Measurements from ENCODE around the gene ZNF506.
"Not testable (repeated sequence)": the region's sequence is repeated elsewhere in the genome, so short reads cannot be mapped to it uniquely, and the experiment has no call there.

Gene ZNF506

DNA sequence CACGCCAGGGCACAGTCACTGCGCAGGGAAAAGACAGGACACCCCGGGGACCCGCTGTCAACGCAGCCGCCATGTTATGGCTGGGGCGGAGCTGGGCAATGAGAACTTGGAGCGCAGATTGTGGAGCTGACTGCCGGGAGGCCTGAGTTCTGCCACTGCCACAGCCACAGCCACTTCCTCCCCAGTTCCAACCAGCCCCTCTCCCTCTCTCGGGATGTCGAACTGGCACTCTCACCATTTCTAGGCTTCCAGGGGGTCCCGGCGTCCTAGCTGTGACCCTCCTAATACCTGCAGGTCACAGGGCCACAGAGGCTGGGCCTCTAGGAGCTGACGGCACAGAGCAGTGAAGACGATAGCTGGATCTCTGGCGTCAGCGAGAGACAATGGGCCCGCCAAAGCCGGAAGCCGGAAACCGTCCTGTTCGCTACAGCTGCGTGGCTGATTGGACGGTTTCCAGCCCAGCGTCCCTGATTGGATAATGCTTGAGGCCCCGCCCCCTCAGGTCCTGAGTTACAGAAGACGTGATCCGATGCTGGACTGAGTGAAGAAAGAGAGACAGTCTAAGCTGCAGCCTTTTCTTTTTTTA lies at the start of gene ZNF506:
TSS of gene ZNF506 (minus strand) at position 385 of the 586 bp plus-strand sequence. CDS start at position 238, 147 bp downstream.
- DNase-seq: peak; percentile 97

DNA sequence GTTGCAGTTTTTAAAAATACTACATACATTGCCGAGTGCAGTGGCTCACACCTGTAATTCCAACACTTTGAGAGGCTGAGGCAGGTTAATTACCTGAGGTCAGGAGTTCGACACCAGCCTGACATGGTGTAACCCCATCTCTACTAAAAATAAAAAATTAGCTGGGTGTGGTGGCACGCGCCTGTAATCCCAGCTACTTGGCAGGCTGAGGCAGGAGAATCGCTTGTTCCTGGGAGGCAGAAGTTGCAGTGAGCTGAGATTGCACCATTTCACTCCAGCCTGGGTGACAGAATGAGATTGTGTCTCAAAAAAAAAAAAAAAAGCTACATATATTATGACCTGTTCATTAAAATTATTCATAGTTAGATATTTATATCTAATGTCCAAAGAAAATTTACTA lies 48.5 kb upstream of the ZNF506 start:
- not testable (repeated sequence) for DNase-seq

DNA sequence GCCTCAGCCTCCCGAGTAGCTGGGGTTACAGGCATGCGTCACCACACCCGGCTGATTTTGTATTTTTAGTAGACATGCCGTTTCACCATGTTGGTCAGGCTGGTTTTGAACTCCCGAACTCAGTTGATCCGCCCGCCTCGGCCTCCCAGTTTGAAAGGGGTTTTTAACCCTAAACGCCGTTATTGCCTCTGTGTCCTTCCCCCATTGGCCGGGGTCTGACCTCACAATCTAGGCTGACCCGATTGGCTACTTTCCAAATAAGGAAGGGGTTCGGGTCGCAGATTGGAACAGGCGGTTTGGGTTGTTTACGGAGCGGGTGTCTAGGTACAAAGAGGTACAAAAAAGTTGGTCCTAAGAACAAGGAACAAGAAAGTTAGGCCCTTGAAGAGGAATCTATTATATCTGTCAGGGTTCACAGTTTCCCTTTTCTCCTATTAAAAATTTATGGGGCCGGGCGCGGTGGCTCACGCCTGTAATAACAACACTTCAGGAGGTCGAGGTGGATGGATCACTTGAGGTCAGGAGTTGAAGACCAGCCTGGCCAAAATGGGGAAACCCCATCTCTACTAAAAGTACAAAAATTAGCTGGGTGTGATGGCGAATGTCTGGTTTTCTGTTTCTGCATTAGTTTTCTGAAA lies 45.2 kb upstream of the ZNF506 start:
- DNase-seq: no peak

DNA sequence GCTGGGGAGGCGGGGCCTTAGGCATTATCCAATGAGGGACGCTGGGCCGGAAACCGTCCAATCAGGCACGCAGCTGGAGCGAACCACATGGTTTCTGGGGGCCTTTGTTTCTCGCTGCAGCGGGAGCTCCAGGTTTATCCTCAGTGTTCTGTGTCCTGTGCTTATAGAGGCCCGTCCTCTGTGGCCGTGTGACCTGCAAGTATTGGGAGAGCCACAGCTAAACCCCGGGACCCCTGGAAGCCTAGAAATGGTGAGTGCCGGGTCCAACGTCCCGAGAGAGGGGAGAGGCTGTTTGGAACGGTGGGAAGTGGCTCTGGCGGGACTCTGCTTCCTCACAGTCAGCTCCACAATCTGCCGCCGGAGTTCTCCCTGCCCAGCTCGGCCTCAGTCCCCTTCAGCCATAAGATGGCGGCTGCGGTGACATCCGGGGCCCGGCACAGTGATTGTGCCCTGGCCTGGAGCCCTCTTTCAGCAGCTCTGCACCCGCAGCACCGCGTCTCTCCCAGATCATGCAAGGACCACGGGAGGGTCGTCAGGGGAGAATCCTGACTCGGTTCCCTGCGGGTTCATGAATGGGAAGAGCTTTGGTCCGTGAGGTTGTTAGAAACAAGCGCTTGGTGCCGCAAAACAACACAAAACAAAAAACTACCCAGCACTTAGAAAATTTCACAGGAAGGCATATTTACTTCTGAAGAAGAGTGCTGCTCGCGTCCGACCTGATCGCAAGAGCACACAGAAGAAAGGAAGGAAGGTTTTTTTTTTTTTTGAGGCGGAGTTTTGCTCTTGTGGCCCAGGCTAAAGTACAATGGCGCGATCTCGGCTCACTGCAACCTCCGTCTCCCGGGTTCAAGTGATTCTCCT lies 44.4 kb upstream of the ZNF506 start, which contains the start of gene ZNF253:
TSS of gene ZNF253 (plus strand) at position 133 of the 861 bp plus-strand sequence. CDS start at position 248, 115 bp downstream.
- peak; percentile 96 for DNase-seq

DNA sequence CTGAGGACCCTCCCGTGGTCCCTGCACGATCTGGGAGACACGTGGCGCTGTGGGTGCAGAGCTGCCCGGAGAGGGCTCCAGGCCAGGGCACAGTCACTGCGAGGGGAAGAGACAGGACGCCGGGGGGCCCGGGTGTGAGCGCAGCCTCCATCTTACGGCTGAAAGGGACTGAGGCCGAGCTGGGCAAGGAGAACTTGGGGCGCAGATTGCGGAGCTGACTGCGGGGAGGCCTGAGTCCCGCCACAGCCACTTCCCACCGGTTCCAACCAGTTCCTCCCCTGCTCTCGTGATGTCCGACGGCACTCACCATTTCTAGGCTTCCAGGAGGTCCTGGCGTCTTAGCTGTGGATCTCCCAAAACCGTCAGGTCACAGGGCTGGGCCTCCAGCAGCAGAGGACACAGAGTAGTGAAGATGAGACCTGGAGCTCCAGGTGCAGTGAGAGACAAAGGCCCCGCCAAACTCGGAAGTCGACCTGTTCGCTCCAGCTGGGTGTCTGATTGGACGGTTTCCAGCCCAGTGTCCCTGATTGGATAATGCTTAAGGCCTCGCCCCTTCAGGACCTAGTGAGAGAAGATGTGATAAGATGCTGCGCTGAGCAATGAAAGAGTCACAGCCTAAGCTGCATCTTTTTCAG lies 39.3 kb upstream of the ZNF506 start:
- DNase-seq: peak; percentile 54

DNA sequence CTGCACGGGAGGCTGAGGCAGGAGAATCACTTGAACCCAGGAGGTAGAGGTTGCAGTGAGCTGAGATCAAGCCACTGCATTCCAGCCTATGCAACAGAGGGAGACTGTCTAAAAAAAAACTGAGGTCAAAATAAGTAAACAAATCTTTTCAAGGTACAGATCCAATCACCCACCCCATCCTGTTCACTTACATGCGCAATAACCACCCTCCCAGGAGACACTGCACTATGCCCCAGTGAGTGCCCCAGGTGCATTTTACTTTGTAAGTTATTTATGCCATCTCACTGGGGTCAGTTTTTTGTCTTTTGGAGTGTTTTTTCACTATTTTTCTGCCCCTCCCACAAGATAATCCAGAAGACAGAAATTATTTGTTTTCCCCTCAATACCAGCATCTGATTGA lies 37.2 kb upstream of the ZNF506 start:
- no peak for DNase-seq

DNA sequence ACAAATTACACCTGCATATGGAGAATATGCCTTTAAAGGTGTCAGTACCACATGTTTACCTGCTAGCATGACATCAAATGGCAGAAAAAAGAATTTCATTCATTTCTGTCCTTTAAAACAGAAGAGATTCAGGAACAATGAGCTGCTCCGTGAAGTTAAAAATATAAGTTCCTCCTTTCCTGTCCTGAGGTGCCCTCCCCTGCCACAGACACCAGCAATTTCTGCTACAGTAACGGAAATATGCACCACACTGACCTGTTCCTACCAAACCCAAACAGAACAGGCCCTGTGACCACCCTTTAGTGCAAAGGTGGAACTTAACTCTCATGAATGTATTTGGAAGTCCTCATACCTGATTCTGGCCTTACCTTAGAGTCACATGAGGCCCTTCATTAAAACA lies 30.2 kb upstream of the ZNF506 start:
- not testable (repeated sequence) for DNase-seq

DNA sequence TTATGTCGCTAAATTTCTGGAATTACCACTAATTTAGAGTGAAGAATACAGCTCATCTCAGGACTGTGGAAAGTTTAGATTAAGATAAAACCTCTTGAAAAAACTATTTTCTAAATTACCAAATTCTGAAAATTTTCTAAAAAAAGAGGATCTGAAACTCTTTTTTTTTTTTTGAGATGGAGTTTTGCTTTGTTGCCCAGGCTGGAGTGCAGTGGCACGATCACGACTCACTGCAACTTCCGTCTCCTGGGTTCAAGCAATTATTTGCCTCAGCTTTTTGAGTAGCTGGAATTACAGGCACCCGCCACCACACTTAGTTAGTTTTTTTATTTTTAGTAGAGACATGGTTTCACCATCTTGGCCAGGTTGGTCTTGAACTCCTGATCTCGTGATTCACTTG lies 27.5 kb upstream of the ZNF506 start:
- DNase-seq: no peak

DNA sequence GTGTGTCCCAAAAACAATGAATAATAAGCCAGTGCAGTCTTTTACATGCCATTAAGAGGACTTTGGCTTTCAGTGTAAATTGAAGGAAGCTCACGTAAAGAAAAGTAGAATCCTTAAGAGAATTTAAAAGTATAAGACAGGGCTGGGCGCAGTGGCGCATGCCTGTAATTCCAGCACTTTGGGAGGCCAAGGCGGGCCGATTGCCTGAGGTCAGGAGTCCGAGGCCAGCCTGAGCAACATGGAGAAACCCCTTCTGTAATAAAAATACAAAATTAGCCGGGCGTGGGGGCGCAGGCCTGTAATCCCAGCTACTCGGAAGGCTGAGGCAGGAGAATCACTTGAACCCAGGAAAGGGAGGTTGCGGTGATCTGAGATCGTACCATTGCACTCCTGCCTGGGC lies 26.2 kb upstream of the ZNF506 start:
- no peak for DNase-seq

DNA sequence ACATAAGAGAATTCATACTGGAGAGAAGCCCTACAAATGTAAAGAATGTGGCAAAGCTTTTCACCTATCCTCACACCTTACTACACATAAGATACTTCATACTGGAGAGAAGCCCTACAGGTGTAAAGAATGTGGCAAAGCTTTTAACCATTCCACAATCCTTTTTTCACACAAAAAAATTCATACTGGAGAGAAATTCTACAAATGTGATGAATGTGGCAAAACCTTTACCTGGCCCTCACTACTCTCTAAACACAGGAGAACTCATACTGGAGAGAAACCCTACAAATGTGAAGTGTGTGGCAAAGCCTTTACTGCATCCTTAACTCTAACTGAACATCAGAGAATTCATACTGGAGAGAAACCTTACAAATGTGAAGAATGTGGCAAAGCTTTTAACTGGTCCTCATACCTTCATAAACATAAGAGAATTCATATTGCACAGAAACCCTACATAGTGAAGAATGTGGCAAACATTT lies 14.0 kb upstream of the ZNF506 start:
- no peak for DNase-seq

DNA sequence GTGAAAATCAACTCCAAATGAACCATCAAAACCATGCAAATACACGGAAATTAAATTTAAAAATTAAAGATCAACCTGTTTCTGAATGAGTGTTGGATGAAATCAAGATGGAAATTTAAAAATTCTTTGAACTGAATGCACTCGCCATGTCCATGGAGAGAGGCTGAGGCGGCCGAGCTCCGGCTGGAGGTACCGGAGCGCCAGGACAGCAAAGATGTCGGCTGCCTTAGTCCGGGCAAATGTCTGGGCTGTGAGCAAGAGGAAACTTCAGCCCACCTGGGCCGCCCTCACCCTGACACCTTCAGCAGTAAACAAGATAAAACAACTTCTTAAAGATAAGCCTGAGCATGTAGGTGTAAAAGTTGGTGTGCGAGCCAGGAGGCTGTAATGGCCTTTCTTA lies 5.3 kb upstream of the ZNF506 start:
- no peak for DNase-seq

DNA sequence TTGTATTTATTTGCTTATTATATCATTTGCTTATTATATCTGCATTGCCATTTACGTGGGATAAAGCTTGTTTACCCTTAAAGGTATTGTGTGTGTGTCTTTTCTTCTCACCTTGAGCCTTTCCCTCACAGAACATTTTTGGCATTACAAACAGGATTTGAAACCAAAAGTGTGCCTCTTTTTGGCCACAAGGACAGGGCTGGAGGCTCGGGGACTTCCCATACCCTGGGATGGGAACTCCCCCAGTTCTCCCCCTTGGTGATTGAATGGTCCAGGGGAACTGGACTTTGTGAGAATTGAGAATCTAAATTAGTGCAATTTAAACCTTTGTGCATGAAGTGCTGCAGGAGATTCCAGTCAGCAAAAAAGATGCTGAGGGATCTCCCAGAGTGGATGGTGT lies 2.4 kb upstream of the ZNF506 start:
- no peak for DNase-seq

DNA sequence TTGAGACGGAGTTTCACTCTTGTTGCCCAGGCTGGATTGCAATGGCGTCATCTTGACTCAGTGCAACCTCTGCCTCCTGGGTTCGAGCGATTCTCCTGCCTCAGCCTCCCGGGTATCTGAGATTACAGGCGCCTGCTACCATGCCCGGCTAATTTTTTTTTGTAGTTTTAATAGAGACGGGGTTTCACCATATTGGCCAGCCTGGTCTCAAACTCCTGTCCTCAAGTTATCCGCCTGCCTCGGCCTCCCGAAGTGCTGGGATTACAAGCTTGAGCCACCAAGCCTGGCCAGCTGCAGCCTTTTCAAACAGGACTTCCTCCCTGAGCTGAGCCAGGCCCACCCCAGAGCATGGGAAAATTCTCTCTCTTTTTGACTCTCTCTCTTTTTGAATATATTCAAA lies 426 bp upstream of the ZNF506 start:
- DNase-seq: not testable (repeated sequence)

DNA sequence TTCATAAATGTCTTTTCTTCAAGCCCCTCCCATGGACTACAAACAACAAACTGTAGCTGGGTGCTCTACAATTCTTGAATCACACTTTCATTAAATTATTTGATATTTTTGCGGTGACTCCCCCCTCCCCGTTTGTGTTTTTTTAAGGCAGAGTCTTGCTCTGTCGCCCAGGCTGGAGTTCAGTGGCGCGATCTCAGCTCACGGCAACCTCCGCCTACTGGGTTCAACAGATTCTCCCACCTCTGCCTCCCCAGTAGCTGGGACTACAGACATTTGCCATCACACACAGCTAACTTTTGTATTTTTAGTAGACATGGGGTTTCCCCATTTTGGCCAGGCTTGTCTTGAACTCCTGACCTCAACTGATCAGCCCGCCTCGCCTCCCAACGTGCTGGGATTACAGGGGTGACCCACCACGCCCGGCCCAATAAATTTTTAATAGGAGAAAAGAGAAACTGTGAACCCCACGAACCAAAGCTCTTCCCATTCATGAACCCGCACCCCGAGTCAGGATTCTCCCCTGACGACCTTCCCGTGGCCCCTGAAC lies 703 bp downstream of the ZNF506 start:
- DNase-seq: no peak

DNA sequence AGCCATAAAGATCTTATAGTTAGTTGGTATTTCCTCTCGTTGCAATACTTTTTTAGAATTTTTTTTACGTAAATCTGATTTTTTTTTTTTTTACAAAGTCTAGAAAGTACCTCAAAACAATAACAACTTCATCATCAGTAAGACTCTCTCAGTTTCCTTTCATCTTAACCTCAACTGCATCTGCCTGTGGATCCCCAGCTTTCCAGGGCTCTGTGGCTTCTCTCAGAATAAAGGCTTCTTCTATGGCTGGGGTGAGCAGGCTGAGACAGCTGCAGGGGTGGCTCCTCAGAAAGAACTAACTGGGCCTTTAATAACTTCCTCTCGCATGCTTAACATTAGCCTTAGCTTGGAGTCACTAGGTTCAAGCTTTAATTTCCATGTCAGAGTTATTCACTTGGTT lies 4.2 kb downstream of the ZNF506 start:
- peak; percentile 29 for DNase-seq

DNA sequence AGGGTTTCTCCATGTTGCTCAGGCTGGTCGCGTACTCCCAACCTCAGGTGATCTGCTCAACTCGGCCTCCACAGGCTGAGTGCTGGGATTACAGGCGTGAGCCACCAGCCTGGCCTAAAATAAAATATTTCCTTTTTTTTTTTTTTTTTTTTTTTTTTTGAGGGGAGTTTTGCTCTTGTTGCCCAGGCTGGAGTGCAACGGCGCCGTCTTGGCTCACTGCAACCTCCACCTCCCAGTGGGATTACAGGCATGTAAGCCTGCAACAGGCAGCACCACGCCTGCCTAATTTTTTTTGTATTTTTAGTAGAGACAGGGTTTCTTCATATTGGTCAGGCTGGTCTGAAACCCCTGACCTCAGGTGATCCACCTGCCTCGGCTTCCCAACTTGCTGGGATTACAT lies 4.9 kb downstream of the ZNF506 start:
- no peak for DNase-seq

DNA sequence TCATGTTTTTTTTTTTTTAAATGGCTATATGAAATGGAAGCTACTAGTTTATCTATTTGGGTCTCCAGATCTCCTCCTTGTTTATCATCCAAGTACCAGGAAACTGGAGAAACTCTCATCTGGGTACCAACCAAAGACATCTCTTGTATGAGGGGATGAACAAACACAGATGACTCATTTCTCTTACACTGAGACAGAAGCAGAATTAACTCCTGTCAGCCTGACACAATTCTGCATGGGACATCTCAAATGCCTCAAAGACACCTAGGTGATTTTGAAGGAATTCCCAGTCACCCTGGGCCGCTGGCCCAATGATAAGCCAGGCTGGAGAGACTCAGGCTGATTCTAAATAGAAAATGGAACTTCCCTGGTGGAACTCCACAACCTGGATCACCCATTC lies 9.6 kb downstream of the ZNF506 start:
- DNase-seq: not testable (repeated sequence)

DNA sequence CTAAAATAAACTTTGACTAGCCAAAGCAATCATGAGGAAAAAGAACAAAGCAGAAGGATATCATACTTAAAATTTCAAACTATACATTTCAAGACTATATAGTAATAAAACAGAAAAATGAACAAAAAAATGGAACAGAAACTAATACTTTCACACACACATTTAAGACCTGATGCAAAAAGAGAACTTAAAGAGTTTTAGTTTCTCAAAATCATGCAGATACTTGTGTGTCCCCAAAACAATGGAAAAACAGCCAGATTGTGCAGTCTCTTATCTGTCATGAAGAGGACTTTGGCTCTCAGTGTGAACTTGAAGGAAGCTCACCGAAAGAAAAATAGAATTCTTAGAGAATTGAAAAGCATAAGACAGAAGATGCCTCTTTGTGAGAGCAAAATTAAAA lies 16.1 kb downstream of the ZNF506 start:
- no peak for DNase-seq

DNA sequence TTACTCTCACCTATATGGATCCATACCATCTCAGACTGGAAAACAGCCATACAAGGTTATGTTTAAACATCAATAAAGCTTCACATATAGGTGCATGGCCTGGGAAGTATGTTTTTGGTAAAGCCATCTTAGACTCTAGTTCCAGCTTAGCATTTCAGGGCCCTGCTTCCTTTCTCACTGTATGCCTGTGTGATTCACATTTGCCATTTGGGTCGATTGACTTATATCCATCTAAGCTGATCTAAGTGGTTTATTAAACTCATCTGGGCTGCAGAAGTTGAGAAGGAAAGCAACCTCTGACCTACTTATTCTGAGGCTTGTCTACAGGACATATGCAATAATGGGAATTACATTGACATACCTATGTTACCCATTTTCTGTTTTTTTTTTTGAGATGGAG lies 33.5 kb downstream of the ZNF506 start:
- DNase-seq: no peak

DNA sequence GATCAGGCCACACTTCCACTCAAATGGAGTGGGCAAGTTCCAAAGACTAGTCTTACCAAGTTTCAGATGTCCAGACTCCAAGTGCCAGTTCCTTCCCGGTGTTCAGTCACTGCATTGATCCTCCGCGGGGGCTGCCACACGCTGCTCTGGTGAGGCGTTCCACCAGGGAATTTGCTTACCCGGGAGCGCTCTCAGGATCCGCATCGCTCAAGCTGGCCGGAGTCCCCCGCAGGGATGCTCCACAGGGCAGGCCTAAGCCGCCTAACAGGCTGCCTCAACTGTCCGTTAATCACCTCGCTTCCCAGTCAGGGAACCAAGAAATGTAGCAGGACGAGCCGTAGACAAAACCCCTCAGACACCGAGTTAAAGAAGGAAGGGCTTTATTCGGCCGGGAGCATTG lies 36.1 kb downstream of the ZNF506 start:
- not testable (repeated sequence) for DNase-seq

DNA sequence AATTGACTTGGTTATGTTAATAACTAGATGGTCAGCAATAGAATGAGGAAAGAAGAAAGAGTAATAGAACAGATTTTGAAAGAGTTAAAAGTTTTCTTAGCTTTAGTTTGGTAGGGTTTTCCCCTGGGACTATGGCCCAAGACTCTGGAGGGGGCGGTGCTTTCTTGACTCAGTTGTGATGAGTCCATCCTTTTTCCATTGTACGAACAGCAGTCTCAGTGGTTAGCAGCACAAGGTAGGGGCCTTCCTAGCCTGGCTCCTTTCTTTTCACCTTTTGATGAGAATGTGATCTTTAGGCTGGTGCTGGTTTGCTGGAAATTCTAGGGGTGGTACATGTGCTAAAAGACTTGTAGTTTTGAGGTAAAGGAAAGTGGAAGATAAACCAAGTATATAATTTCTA lies 38.8 kb downstream of the ZNF506 start:
- DNase-seq: no peak

DNA sequence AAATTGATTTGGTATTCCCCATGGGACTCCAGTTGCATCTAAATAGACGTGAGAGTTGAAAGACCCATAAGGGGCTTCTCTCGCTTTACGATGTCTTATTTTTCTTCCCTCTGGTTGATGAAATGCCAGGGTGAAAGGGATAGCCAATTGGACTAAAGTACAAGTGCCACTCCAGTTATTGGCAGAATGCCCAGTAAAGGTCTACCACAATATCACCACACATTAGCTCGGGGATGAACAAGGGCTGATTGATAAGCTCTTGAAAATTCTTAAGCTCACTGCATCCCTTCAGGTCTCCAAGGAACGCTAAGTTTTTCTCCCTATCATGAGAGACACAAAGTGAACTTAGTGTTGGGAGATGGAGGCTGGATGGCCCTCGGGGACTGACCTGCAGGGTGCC lies 39.8 kb downstream of the ZNF506 start:
- not testable (repeated sequence) for DNase-seq

DNA sequence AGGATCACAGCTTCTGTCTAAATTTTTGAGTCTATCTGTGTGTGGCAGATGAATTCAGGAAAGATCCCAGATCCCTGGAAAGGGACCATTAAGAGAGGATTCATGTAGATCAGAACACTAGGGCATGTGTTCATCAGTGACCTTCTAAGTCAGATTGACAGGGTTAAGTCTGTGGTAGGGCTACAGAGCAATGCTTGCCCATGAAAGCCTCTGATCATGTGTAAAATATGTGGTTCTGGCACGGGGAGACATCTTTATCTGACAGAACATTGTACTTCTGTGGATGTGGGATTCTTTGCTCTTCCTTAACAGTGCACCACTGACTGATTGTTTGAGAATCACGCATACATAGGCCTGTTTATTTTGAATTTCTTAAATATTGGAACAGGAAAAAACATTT lies 42.9 kb downstream of the ZNF506 start:
- no peak for DNase-seq

All from activated gamma-delta T cell treated with Interleukin-2 at 50 U/mL for 16 hours (primary cell).